PC-9 (cell line): ENCODE measurements around the gene ABCG4. TPM values are rescaled to one million over a fixed set of nuclear protein-coding genes. Genes with fewer than 3 reads are reported as not detected.
"Not testable (repeated sequence)": the region's sequence is repeated elsewhere in the genome, so short reads cannot be mapped to it uniquely, and the experiment has no call there.

ENCODE experiments used
- BruUV-seq: library from RNA; stranded (reverse); fragments of 400-500 nt; replicated peaks from 2 replicates; lab custom pipeline; 2021; lab: Mats Ljungman, UMichigan
- CTCF ChIA-PET: fragments of 300-600 bp; sonication (Branson Sonifier 250); formaldehyde crosslinking; loops from one replicate; lab custom pipeline; 2022; ENCODE audit warnings: antibody characterized with exemption; lab: Charles Lee
- POLR2A ChIA-PET: fragments of 300-600 bp; sonication (Branson Sonifier 250); formaldehyde crosslinking; loops from one replicate; lab custom pipeline; 2022; ENCODE audit warnings: antibody characterized with exemption; ENCODE audit not compliant: unreplicated experiment; lab: Charles Lee
- DNase-seq, 2 experiments: peaks; one replicate each; pipeline versions ENCODE4 v3.0.0 to v3.0.0-alpha.2; 2015 to 2022; ENCODE audit warnings: mixed read lengths in 1 of 2
- H2AFZ ChIP-seq: fragments of 200-600 bp; sonication (generic); 2 replicates; pipeline ENCODE4 v1.8.1; 2017; ENCODE audit warnings: antibody characterized with exemption
- H3F3A ChIP-seq: fragments of 200-600 bp; sonication (generic); 2 replicates; pipeline ENCODE4 v1.8.1; 2017; ENCODE audit warnings: antibody characterized with exemption, mild to moderate bottlenecking, low read depth; ENCODE audit not compliant: insufficient read depth
- H3K27ac ChIP-seq: fragments of 200-600 bp; sonication (generic); 2 replicates; pipeline ENCODE4 v1.6.1; 2016; ENCODE audit warnings: mixed run types
- H3K27me3 ChIP-seq: fragments of 200-600 bp; sonication (generic); 2 replicates; pipeline ENCODE4 v1.6.1; 2016; ENCODE audit warnings: low read depth, mixed run types; ENCODE audit not compliant: insufficient read depth
- H3K36me3 ChIP-seq: fragments of 200-600 bp; sonication (generic); 2 replicates; pipeline ENCODE4 v1.6.1; 2016; ENCODE audit warnings: low read depth, mixed run types
- H3K4me1 ChIP-seq: fragments of 200-600 bp; sonication (generic); replicated peaks from 2 replicates; pipeline ENCODE4 v1.6.1; 2016; ENCODE audit warnings: mixed run types; ENCODE audit not compliant: insufficient read depth
- H3K4me2 ChIP-seq: fragments of 200-600 bp; sonication (generic); 2 replicates; pipeline ENCODE4 v1.6.1; 2017; ENCODE audit warnings: mixed run types
- H3K4me3 ChIP-seq: fragments of 200-600 bp; sonication (generic); 2 replicates; pipeline ENCODE4 v1.6.1; 2016; ENCODE audit warnings: mixed run types
- H3K79me2 ChIP-seq: fragments of 200-600 bp; sonication (generic); 2 replicates; pipeline ENCODE4 v1.6.1; 2017; ENCODE audit warnings: low read depth, mixed run types
- H3K9me2 ChIP-seq: fragments of 200-600 bp; sonication (generic); 2 replicates; pipeline ENCODE4 v1.8.1; 2017; ENCODE audit warnings: mild to moderate bottlenecking; ENCODE audit not compliant: insufficient read depth
- H3K9me3 ChIP-seq: fragments of 200-600 bp; sonication (generic); 2 replicates; pipeline ENCODE4 v1.8.1; 2016; ENCODE audit warnings: low read depth; ENCODE audit not compliant: insufficient read depth
- H4K20me1 ChIP-seq: fragments of 200-600 bp; sonication (generic); 2 replicates; pipeline ENCODE4 v1.8.1; 2017; ENCODE audit not compliant: insufficient read depth
- CTCF ChIP-seq: fragments of 200-600 bp; sonication (generic); conservative IDR thresholded peaks from 2 replicates; pipeline ENCODE4 v1.6.1; 2017; ENCODE audit warnings: mixed run types, antibody characterized with exemption, mild to moderate bottlenecking, moderate library complexity
- EZH2 ChIP-seq: fragments of 200-600 bp; sonication (generic); IDR thresholded peaks from 2 replicates; pipeline ENCODE4 v1.8.0; 2017; ENCODE audit warnings: antibody characterized with exemption, low read depth
- intact Hi-C: fragments of 100-400 bp; cut with micrococcal nuclease; formaldehyde crosslinking; loops from one replicate; pipeline ENCODE4 v1.10.0; 2022; ENCODE audit not compliant: unreplicated experiment
- total RNA-seq: library from RNA; stranded (reverse); gene quantifications from 2 replicates; pipeline ENCODE4 v1.2.3, GENCODE V29; 2021

ABCG4 gene
- total RNA-seq, 1 experiment from 2014 or later, result 0.11 TPM

- Histone ChIP-seq H3K4me2 (peak overlapping the region; percentile 22), H3K27me3 (no peaks in the 10 kb centered on the region), H3K4me1 (peaks cover 44% of the 10 kb centered on the region), H2AFZ (no peak overlapping the region), H3K79me2 (no peaks in the 10 kb centered on the region), H3K9me3 (no peaks in the 10 kb centered on the region; the same call in 1 of the 2 replicates), H3K36me3 (no peaks in the 10 kb centered on the region), H3K27ac (no peak overlapping the region), H3K9me2 (no peaks in the 10 kb centered on the region), H3F3A (peaks cover 10% of the 10 kb centered on the region; the same call in 1 of the 2 replicates), H3K4me3 (no peak overlapping the region), H4K20me1 (no peaks in the 10 kb centered on the region)
- no peak for DNase-seq
- TF ChIP-seq EZH2 (no peak), CTCF (no peak)
- BruUV-seq, result no TSS peak
- intact Hi-C loops, result no loop called here
- ChIA-PET POLR2A (no interaction called here), CTCF (no interaction called here)
These were observed 40.0 kb downstream of the ABCG4 start for GRCh38 chr11:119188887-119189286.

- TF ChIP-seq EZH2, result no peak
- no peak for TF ChIP-seq CTCF
- no TSS peak for BruUV-seq
- Histone ChIP-seq H3F3A (peaks cover 10% of the 10 kb centered on the region; the same call in 1 of the 2 replicates), H3K79me2 (no peaks in the 10 kb centered on the region), H3K9me2 (no peaks in the 10 kb centered on the region), H3K4me2 (peak overlapping the region; percentile 22), H3K4me3 (no peak overlapping the region), H3K36me3 (no peaks in the 10 kb centered on the region), H3K4me1 (peaks cover 44% of the 10 kb centered on the region), H3K9me3 (no peaks in the 10 kb centered on the region; the same call in 1 of the 2 replicates), H4K20me1 (no peaks in the 10 kb centered on the region), H3K27me3 (no peaks in the 10 kb centered on the region), H3K27ac (no peak overlapping the region), H2AFZ (no peak overlapping the region)
- CTCF ChIA-PET, result no interaction called here
- DNase-seq, result no peak
- POLR2A ChIA-PET, result no interaction called here
- intact Hi-C loops, result no loop called here
These were observed 40.5 kb downstream of the ABCG4 start for GRCh38 chr11:119189393-119189792.

GRCh38 chr11:119190531-119190930 is 41.7 kb downstream of the ABCG4 start:
- Histone ChIP-seq H3K4me1 (peaks cover 41% of the 10 kb centered on the region), H3K9me3 (no peaks in the 10 kb centered on the region; the same call in 1 of the 2 replicates), H3F3A (peaks cover 10% of the 10 kb centered on the region; the same call in 1 of the 2 replicates), H3K4me2 (no peak overlapping the region), H3K36me3 (no peaks in the 10 kb centered on the region), H2AFZ (no peak overlapping the region), H3K79me2 (no peaks in the 10 kb centered on the region), H4K20me1 (no peaks in the 10 kb centered on the region), H3K27ac (no peak overlapping the region), H3K4me3 (no peak overlapping the region), H3K27me3 (no peaks in the 10 kb centered on the region), H3K9me2 (no peaks in the 10 kb centered on the region)
- CTCF ChIA-PET, result no interaction called here
- BruUV-seq, result no TSS peak
- TF ChIP-seq CTCF (no peak), EZH2 (no peak)
- intact Hi-C loops, result no loop called here
- DNase-seq, result no peak
- POLR2A ChIA-PET, result no interaction called here

GRCh38 chr11:119191265-119191664 is 42.4 kb downstream of the ABCG4 start:
- peak in 1 of 2 experiments; percentile 67 for DNase-seq
- H3K4me1 ChIP-seq, result peaks cover 42% of the 10 kb centered on the region
- H2AFZ ChIP-seq, H3K4me2 ChIP-seq, BruUV-seq, H3K79me2 ChIP-seq, H3K27me3 ChIP-seq, H3K27ac ChIP-seq, intact Hi-C loops, H3K9me2 ChIP-seq, H3K36me3 ChIP-seq, POLR2A ChIA-PET, H3K4me3 ChIP-seq, H4K20me1 ChIP-seq, H3K9me3 ChIP-seq: not testable (repeated sequence)
- CTCF ChIA-PET, result interaction anchor here (0.6 kb wide), 1 partner anchor 508 kb away, joined by 7 read pairs; no protein-coding TSS in a partner anchor
- peaks cover 11% of the 10 kb centered on the region; the same call in 1 of the 2 replicates for H3F3A ChIP-seq
